HTR-8/SVneo (cell line): ENCODE data around the gene R3HDM4.
A peak's percentile ranks its signal among the peaks of the same experiment; 100 is the strongest.
"Not testable (repeated sequence)": the region's sequence is repeated elsewhere in the genome, so short reads cannot be mapped to it uniquely, and the experiment has no call there.

ENCODE experiments used
- DNase-seq: peaks from one replicate; pipeline ENCODE4 v3.0.0; 2011; ENCODE audit warnings: low spot score, mixed read lengths; ENCODE audit not compliant: insufficient read length
- FAIRE-seq: peaks from 2 replicates; lab custom pipeline; 2011; peaks lifted over from hg19 to GRCh38; lab: Jason Lieb, UNC

R3HDM4 gene

GRCh38 chr19:878751-879561 is 34.1 kb downstream of the R3HDM4 start:
- DNase-seq, FAIRE-seq: not testable (repeated sequence)

- FAIRE-seq: peak; percentile 70
- DNase-seq: not testable (repeated sequence)
These were observed 34.9 kb downstream of the R3HDM4 start for GRCh38 chr19:877992-878660.

- no peak for FAIRE-seq
- DNase-seq: no peak
These were observed 36.2 kb downstream of the R3HDM4 start for GRCh38 chr19:876780-877314.

GRCh38 chr19:876089-876488 is 36.9 kb downstream of the R3HDM4 start:
- FAIRE-seq: no peak

GRCh38 chr19:875265-875879 is 37.6 kb downstream of the R3HDM4 start:
- DNase-seq (no peak), FAIRE-seq (no peak)

More at GRCh38 chr19:876089-876488, 36.9 kb downstream of the R3HDM4 start:
- no peak for DNase-seq

- DNase-seq (no peak), FAIRE-seq (no peak)
These were observed 39.4 kb downstream of the R3HDM4 start for GRCh38 chr19:873561-874041.

- FAIRE-seq (no peak), DNase-seq (no peak)
These were observed 39.9 kb downstream of the R3HDM4 start for GRCh38 chr19:873084-873483.

GRCh38 chr19:872266-872951 is 40.6 kb downstream of the R3HDM4 start:
- FAIRE-seq: no peak
- DNase-seq: no peak

GRCh38 chr19:871446-872265 is 41.4 kb downstream of the R3HDM4 start:
- DNase-seq: no peak
- no peak for FAIRE-seq

GRCh38 chr19:870963-871401 is 42.0 kb downstream of the R3HDM4 start:
- FAIRE-seq (no peak), DNase-seq (no peak)

- no peak for FAIRE-seq
- no peak for DNase-seq
These were observed 42.7 kb downstream of the R3HDM4 start for GRCh38 chr19:870314-870713.

- DNase-seq (peak; percentile 82), FAIRE-seq (no peak)
These were observed 43.5 kb downstream of the R3HDM4 start for GRCh38 chr19:869245-870177.

GRCh38 chr19:868458-869244 is 44.4 kb downstream of the R3HDM4 start:
- no peak for DNase-seq
- no peak for FAIRE-seq

- FAIRE-seq (no peak), DNase-seq (no peak)
These were observed 45.1 kb downstream of the R3HDM4 start for GRCh38 chr19:867855-868457.

GRCh38 chr19:867301-867793 is 45.7 kb downstream of the R3HDM4 start:
- FAIRE-seq: no peak
- no peak for DNase-seq

- no peak for DNase-seq
- no peak for FAIRE-seq
These were observed 46.2 kb downstream of the R3HDM4 start for GRCh38 chr19:866769-867300.

GRCh38 chr19:863315-863620 is 49.8 kb downstream of the R3HDM4 start:
- DNase-seq (no peak), FAIRE-seq (no peak)
